Astrocyte of the spinal cord (primary cell): Measurements from ENCODE around the gene TIMM22.
"Not testable (repeated sequence)": the region's sequence is repeated elsewhere in the genome, so short reads cannot be mapped to it uniquely, and the experiment has no call there.

Experiments
- DNase-seq: peaks from one replicate; pipeline ENCODE4 v3.0.0; 2011; ENCODE audit warnings: low read depth, low spot score
- H3K4me3 ChIP-seq: 2 replicates; pipeline ENCODE4 v1.5.1; 2011; ENCODE audit warnings: low read depth, mild to moderate bottlenecking, low read length, moderate library complexity
- in situ Hi-C: cut with HindIII; loops from 2 replicates; pipeline ENCODE4 v1.10.0; 2017; ENCODE audit warnings: low sequenced_read_pairs
- TF ChIP-seq, protein P1 (sequence below): IDR thresholded peaks from 2 replicates; pipeline ENCODE4 v1.5.1; 2012; ENCODE audit warnings: low read depth, mild to moderate bottlenecking, low read length, inconsistent platforms

Gene TIMM22

DNA sequence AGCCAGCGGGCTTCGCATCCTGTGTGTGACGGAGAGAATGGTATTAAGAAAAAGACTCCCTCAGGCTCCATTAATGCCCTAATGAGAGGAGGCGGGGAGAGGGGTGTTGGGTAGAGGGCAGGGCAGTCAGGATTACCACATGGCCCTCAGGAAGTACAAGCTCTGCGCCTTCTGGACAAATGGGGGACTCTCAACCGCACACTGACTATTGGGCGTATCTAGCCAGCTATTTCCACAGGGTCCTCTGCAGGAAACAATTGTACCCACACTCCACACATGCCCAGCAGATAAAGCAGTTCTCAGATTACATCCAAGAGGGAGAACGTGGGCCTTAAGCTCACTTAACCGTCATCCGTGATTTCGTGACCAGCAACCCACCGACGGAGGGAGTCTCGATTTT, 32.1 kb upstream of the TIMM22 start:
- DNase-seq = no peak
- TF ChIP-seq, protein P1, sequence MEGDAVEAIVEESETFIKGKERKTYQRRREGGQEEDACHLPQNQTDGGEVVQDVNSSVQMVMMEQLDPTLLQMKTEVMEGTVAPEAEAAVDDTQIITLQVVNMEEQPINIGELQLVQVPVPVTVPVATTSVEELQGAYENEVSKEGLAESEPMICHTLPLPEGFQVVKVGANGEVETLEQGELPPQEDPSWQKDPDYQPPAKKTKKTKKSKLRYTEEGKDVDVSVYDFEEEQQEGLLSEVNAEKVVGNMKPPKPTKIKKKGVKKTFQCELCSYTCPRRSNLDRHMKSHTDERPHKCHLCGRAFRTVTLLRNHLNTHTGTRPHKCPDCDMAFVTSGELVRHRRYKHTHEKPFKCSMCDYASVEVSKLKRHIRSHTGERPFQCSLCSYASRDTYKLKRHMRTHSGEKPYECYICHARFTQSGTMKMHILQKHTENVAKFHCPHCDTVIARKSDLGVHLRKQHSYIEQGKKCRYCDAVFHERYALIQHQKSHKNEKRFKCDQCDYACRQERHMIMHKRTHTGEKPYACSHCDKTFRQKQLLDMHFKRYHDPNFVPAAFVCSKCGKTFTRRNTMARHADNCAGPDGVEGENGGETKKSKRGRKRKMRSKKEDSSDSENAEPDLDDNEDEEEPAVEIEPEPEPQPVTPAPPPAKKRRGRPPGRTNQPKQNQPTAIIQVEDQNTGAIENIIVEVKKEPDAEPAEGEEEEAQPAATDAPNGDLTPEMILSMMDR = no peak
- no peak overlapping the region for H3K4me3 ChIP-seq
- in situ Hi-C loops = no loop called here

DNA sequence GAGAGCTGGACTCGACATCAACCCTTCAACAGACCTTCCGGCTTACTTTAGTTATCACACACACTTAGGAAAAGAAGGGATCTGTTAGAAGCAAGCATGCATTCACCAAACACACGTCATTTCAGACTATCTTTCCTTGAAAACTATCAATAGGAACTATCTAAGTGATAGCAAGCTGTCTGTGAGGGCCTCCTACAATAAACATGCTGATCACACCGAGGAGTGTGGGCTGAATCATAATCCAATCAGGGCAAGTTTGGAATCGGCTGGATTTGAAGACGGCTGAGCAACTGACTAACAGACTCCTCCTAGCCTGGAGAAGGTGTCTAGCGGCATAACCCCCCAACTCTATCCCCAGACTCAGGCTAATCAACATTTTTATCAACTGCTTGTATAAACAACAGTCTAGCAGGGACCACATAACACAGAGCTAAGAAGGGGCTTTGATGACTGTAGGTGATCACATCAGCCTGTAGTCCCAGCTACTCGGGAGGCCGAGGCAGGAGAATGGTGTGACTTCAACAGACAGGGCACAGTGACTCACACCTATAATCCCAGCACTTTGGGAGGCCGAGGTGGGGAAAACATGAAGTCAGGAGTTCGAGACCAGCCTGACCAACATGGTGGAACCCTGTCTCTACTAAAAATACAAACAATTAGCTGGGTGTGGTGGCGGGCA, 31.5 kb upstream of the TIMM22 start:
- no peak for DNase-seq
- H3K4me3 ChIP-seq = no peak overlapping the region
- in situ Hi-C loops = no loop called here
- TF ChIP-seq, protein P1 = no peak

DNA sequence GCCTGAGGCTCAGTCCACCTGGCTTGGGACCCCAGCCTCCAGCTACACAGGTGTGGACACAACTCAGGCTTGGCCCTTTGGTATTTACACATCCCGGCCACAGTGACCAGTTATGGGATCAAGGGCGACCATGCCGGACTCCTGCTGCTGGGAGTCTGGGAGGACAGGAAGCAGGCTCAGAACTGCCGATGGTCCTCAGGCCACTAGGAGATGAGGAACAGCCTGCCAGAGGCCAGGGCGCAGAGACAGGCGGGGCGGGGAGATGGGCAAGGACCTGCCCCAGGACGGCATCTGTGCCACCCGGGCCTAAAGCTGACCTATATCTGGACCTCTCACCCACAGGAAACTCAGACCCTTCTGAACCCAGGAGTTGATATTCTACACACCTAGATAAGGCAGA, 29.8 kb upstream of the TIMM22 start:
- in situ Hi-C loops = no loop called here
- TF ChIP-seq, protein P1 = no peak
- no peak for DNase-seq
- no peak overlapping the region for H3K4me3 ChIP-seq

DNA sequence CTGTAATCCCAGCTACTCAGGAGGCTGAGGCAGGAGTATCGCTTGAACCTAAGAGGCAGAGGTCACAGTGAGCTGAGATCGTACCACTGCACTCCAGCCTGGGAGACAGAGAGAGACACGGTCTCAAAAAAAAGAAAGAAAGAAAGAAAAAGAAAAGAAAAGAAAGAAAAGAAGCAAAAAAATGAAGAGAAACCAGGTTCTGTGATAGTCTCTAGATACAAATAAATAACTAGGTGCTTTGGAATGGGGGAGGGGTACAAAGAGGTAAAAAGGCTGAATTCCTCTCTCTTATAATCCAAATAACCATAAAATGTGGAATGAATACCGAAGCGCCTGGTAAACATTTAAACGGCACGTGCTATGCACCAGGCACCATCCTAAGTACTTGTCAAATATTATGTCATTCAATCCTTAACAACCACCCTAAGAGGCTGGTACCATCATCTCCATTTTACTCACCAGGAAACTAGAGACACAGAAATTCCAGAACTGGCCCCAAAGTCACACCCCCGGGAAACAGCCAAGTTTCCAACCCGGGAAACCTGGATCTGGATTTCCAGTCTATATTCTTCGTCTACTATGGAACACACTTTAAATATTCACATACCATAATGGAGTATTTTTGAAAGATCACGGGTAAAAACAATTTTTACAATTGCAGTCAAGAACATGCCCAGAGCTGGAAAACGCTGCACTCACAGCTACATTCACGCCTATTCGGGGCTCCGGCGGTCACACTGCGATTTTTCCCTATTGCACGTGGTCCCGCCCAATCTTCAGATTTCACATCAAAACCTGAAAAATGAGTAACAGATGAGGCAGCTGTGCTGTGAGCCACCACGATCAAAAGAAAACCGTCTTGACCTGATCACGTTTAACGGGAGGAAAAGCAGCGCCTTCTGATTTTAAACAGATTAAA, 27.9 kb upstream of the TIMM22 start:
- no peak for DNase-seq
- in situ Hi-C loops = no loop called here
- H3K4me3 ChIP-seq = no peak overlapping the region
- TF ChIP-seq, protein P1 = no peak

DNA sequence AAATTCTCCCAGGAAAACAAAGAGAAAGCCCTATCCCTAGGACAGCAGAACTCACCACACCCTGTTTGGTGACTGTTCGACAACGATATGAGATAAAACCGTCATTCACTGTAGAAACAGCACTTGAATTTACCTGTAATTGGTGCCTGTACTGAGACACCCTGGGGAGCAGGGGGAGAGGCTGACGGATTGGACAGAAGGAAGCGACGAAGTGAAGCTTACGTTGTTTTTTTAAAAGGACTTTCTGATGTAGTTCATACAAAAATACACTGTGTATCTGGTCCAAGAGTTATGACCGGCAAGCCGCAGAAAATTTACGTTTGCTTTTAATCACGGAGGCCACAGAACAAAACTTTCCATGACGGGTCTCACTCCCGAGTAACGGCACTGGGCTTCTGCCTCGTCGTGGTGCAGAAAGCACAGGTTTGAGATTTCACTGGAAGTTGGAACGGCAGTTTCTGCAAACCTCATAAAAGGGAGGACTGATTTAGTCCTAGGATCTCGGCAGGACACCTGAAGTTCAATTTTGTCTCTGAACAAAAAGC, 27.0 kb upstream of the TIMM22 start:
- in situ Hi-C loops = no loop called here
- TF ChIP-seq, protein P1 = no peak
- DNase-seq = no peak
- peak overlapping the region; percentile 16 for H3K4me3 ChIP-seq

DNA sequence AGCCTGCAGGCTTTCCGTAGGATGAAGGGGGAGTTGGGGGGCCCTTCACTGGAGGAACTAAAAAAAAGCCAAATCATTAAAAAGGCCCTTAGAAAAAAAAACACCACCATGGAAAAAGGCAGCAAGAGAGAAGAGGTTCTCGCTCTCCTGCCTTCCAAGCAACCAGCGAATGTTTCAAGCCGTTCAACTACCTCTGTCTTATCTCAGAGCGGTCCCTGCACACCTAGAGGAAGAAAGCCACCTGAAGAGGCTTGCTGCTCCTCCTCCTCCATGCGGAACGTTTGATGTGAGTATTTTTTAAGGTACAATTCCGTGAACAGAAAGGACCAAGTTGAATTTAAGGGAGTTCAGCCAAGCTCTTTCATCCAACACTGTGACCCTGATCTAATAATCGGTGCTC, 26.6 kb upstream of the TIMM22 start:
- TF ChIP-seq, protein P1 = no peak
- no peak overlapping the region for H3K4me3 ChIP-seq

DNA sequence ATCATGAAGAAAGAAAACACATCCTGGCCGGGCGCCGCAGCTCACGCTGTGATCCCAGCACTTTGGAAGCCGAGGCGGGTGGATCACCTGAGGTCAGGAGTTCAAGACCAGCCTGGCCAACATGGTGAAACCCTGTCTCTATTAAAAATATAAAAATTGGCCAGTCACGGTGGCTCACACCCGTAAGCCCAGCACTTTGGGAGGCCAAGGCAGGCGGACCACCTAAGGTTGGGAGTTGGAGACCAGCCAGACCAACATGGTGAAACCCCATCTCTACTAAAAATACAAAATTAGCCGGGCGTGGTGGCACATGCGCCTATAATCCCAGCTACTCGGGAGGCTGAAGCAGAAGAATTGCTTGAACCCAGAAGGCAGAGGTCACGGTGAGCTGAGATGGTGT, 25.1 kb upstream of the TIMM22 start:
- in situ Hi-C loops, DNase-seq, H3K4me3 ChIP-seq: not testable (repeated sequence)

More for the DNA sequence above, 26.6 kb upstream of the TIMM22 start:
- in situ Hi-C loops = no loop called here
- no peak for DNase-seq
